Activated T-helper 2 cell treated with anti-CD3 and anti-CD28 coated beads, Interferon-gamma antibody, Interleukin-2, Interleukin-4, amounts not matched to agents 10 μg/mL and 5 μg/mL and 100 μg/mL, durations not matched to agents 14 hours and 24 hours and 36 hours (primary cell): ENCODE results near the gene CBS. TPM values are rescaled to one million over a fixed set of nuclear protein-coding genes. Genes with fewer than 3 reads are reported as not detected.
A peak's percentile ranks its signal among the peaks of the same experiment; 100 is the strongest.
"Not testable (repeated sequence)": the region's sequence is repeated elsewhere in the genome, so short reads cannot be mapped to it uniquely, and the experiment has no call there.

ENCODE experiments used
- DNase-seq: peaks from one replicate; pipeline ENCODE4 v3.0.0; 2021; ENCODE audit warnings: low spot score
- H3K27ac Mint-ChIP-seq: one replicate; pipeline ENCODE4 v1.8.0; 2021; ENCODE audit warnings: mixed read lengths
- H3K27me3 Mint-ChIP-seq: one replicate; pipeline ENCODE4 v1.8.0; 2021; ENCODE audit warnings: low read depth, mixed read lengths
- H3K36me3 Mint-ChIP-seq: one replicate; pipeline ENCODE4 v1.8.0; 2021; ENCODE audit warnings: low read depth, mixed read lengths
- H3K4me1 Mint-ChIP-seq: one replicate; pipeline ENCODE4 v1.8.0; 2021; ENCODE audit warnings: low read depth, mixed read lengths
- H3K4me3 Mint-ChIP-seq: one replicate; pipeline ENCODE4 v1.8.0; 2021; ENCODE audit warnings: low read depth, mild to moderate bottlenecking, moderate library complexity, mixed read lengths
- H3K9me3 Mint-ChIP-seq: one replicate; pipeline ENCODE4 v1.8.0; 2021; ENCODE audit warnings: mixed read lengths
- intact Hi-C: fragments of 100-400 bp; cut with micrococcal nuclease; formaldehyde crosslinking; loops from one replicate; pipeline ENCODE4 v1.15.1; 2023
- total RNA-seq: library from RNA; stranded (reverse); gene quantifications from 2 replicates; pipeline ENCODE4 v1.2.3, GENCODE V29; 2022

CBS gene
- total RNA-seq, 1 donor from 2014 or later, result 49.0 TPM

- H3K4me1 Mint-ChIP-seq, intact Hi-C loops, DNase-seq, H3K27me3 Mint-ChIP-seq, H3K4me3 Mint-ChIP-seq, H3K9me3 Mint-ChIP-seq, H3K36me3 Mint-ChIP-seq, H3K27ac Mint-ChIP-seq: not testable (repeated sequence)
Observed at GRCh38 chr21:43053112-43053511, 22.5 kb downstream of the CBS start.

- DNase-seq, intact Hi-C loops, H3K27me3 Mint-ChIP-seq, H3K9me3 Mint-ChIP-seq, H3K36me3 Mint-ChIP-seq, H3K4me3 Mint-ChIP-seq, H3K27ac Mint-ChIP-seq, H3K4me1 Mint-ChIP-seq: not testable (repeated sequence)
Observed at GRCh38 chr21:43045876-43046821, 29.5 kb downstream of the CBS start.

GRCh38 chr21:43045165-43045875, 30.3 kb downstream of the CBS start:
- H3K9me3 Mint-ChIP-seq, DNase-seq, H3K36me3 Mint-ChIP-seq, H3K4me1 Mint-ChIP-seq, H3K4me3 Mint-ChIP-seq, intact Hi-C loops, H3K27me3 Mint-ChIP-seq: not testable (repeated sequence)
- peak overlapping the region; percentile 72 for H3K27ac Mint-ChIP-seq

- H3K27ac Mint-ChIP-seq, H3K9me3 Mint-ChIP-seq, DNase-seq, H3K27me3 Mint-ChIP-seq, H3K36me3 Mint-ChIP-seq, H3K4me1 Mint-ChIP-seq, intact Hi-C loops, H3K4me3 Mint-ChIP-seq: not testable (repeated sequence)
Observed at GRCh38 chr21:43044547-43044946, 31.1 kb downstream of the CBS start.

- H3K4me3 Mint-ChIP-seq, intact Hi-C loops, H3K27me3 Mint-ChIP-seq, H3K4me1 Mint-ChIP-seq, H3K36me3 Mint-ChIP-seq, H3K9me3 Mint-ChIP-seq, DNase-seq, H3K27ac Mint-ChIP-seq: not testable (repeated sequence)
Observed at GRCh38 chr21:43043291-43043690, 32.3 kb downstream of the CBS start.

- H3K9me3 Mint-ChIP-seq, H3K27me3 Mint-ChIP-seq, H3K4me3 Mint-ChIP-seq, H3K36me3 Mint-ChIP-seq, H3K27ac Mint-ChIP-seq, H3K4me1 Mint-ChIP-seq, DNase-seq, intact Hi-C loops: not testable (repeated sequence)
Observed at GRCh38 chr21:43042169-43042568, 33.5 kb downstream of the CBS start.

- H3K4me3 Mint-ChIP-seq, H3K9me3 Mint-ChIP-seq, H3K27ac Mint-ChIP-seq, intact Hi-C loops, DNase-seq, H3K4me1 Mint-ChIP-seq, H3K36me3 Mint-ChIP-seq, H3K27me3 Mint-ChIP-seq: not testable (repeated sequence)
Observed at GRCh38 chr21:43038659-43039044, 37.0 kb downstream of the CBS start.

- H3K4me3 Mint-ChIP-seq, H3K36me3 Mint-ChIP-seq, H3K27ac Mint-ChIP-seq, H3K27me3 Mint-ChIP-seq, H3K4me1 Mint-ChIP-seq, H3K9me3 Mint-ChIP-seq, DNase-seq, intact Hi-C loops: not testable (repeated sequence)
Observed at GRCh38 chr21:43037918-43038658, 37.5 kb downstream of the CBS start.

- intact Hi-C loops, H3K36me3 Mint-ChIP-seq, H3K27me3 Mint-ChIP-seq, H3K27ac Mint-ChIP-seq, DNase-seq, H3K9me3 Mint-ChIP-seq, H3K4me1 Mint-ChIP-seq, H3K4me3 Mint-ChIP-seq: not testable (repeated sequence)
Observed at GRCh38 chr21:43036889-43037288, 38.7 kb downstream of the CBS start.

GRCh38 chr21:43034826-43035225, 40.8 kb downstream of the CBS start:
- Mint-ChIP-seq H3K4me3 (no peak overlapping the region), H3K27ac (no peak overlapping the region), H3K9me3 (no peaks in the 10 kb centered on the region), H3K36me3 (peaks cover 11% of the 10 kb centered on the region), H3K27me3 (no peaks in the 10 kb centered on the region), H3K4me1 (no peaks in the 10 kb centered on the region)
- intact Hi-C loops, result no loop called here
- no peak for DNase-seq

GRCh38 chr21:43034101-43034500, 41.5 kb downstream of the CBS start:
- Mint-ChIP-seq H3K27ac (no peak overlapping the region), H3K4me1 (no peaks in the 10 kb centered on the region), H3K27me3 (no peaks in the 10 kb centered on the region), H3K4me3 (no peak overlapping the region), H3K36me3 (peaks cover 17% of the 10 kb centered on the region), H3K9me3 (no peaks in the 10 kb centered on the region)
- DNase-seq, result no peak
- intact Hi-C loops, result no loop called here

- no peaks in the 10 kb centered on the region for H3K9me3 Mint-ChIP-seq
- H3K36me3 Mint-ChIP-seq, result peaks cover 25% of the 10 kb centered on the region
- H3K4me3 Mint-ChIP-seq, result no peak overlapping the region
- DNase-seq, result no peak
- H3K27ac Mint-ChIP-seq, result no peak overlapping the region
- H3K4me1 Mint-ChIP-seq, result no peaks in the 10 kb centered on the region
- no peaks in the 10 kb centered on the region for H3K27me3 Mint-ChIP-seq
- intact Hi-C loops, result no loop called here
Observed at GRCh38 chr21:43031121-43031619, 44.5 kb downstream of the CBS start.
